ENCODE measurements around the gene EHD1. TPM values are rescaled to one million over a fixed set of nuclear protein-coding genes. Genes with fewer than 3 reads are reported as not detected.
"Not testable (repeated sequence)": the region's sequence is repeated elsewhere in the genome, so short reads cannot be mapped to it uniquely, and the experiment has no call there.

Gene EHD1
- total RNA-seq, 4 donors from 2014 or later, result 67.9 to 202 (median 116) TPM

- peak overlapping the region; percentile 7 to 95 (median 80) for H3K27ac ChIP-seq
- TF ChIP-seq POLR2A (IDR thresholded peaks at IDR 0.05), result no peak
- TF ChIP-seq EP300 (IDR thresholded peaks at IDR 0.05; ENCODE audit: low read depth), result no peak
- TF ChIP-seq POLR2AphosphoS5 (IDR thresholded peaks at IDR 0.05), result peak in 1 of 3 donors; percentile 48
- TF ChIP-seq, protein P1, sequence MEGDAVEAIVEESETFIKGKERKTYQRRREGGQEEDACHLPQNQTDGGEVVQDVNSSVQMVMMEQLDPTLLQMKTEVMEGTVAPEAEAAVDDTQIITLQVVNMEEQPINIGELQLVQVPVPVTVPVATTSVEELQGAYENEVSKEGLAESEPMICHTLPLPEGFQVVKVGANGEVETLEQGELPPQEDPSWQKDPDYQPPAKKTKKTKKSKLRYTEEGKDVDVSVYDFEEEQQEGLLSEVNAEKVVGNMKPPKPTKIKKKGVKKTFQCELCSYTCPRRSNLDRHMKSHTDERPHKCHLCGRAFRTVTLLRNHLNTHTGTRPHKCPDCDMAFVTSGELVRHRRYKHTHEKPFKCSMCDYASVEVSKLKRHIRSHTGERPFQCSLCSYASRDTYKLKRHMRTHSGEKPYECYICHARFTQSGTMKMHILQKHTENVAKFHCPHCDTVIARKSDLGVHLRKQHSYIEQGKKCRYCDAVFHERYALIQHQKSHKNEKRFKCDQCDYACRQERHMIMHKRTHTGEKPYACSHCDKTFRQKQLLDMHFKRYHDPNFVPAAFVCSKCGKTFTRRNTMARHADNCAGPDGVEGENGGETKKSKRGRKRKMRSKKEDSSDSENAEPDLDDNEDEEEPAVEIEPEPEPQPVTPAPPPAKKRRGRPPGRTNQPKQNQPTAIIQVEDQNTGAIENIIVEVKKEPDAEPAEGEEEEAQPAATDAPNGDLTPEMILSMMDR (IDR thresholded peaks at IDR 0.05), result peak; percentile 96 to 99 (median 98)
- in situ Hi-C loops (cut with MboI; ENCODE audit: low pct_ligation_motif_present in 1 of 4, low pct_unique_long_range_greater_than_20kb in 1 of 4, low sequenced_read_pairs in 3 of 4) (loop anchor here (5.0 to 10.0 kb wide), 3 partner anchors 35 to 48 kb away; no protein-coding TSS in a partner anchor), intact Hi-C loops (cut with DNase I; ENCODE audit: low total_unique reads) (loop anchor here (5.0 kb wide), 1 partner anchor 50 kb away; no protein-coding TSS in a partner anchor)
- H3K4me3 ChIP-seq, result no peak overlapping the region
- no peaks in the 10 kb centered on the region for H3K36me3 ChIP-seq
- H3K27me3 ChIP-seq, result no peaks in the 10 kb centered on the region
- peaks cover 29 to 64% (median 41%) of the 10 kb centered on the region in 4 donors for H3K4me1 ChIP-seq
- no peaks in the 10 kb centered on the region for H3K9me3 ChIP-seq
- WGBS, 2 donors (ENCODE audit: low coverage in 1 of 2), result 18 to 90% methylated on average over 2 to 13 of the region's 13 CpGs
- peak; percentile 96 for DNase-seq
Observed at GRCh38 chr11:64846998-64847666, 31.3 kb downstream of the EHD1 start.

- 81% methylated on average over 8 of the region's 8 CpGs; no CpG with 5 or more reads in 1 of the 2 donors for WGBS, 2 donors (ENCODE audit: low coverage in 1 of 2)
- in situ Hi-C loops (cut with MboI; ENCODE audit: low pct_ligation_motif_present in 1 of 4, low pct_unique_long_range_greater_than_20kb in 1 of 4, low sequenced_read_pairs in 3 of 4) (loop anchor here (5.0 to 10.0 kb wide), 3 partner anchors 37 to 49 kb away; no protein-coding TSS in a partner anchor), intact Hi-C loops (cut with DNase I; ENCODE audit: low total_unique reads) (loop anchor here (5.0 kb wide), 1 partner anchor 52 kb away; no protein-coding TSS in a partner anchor)
- not testable (repeated sequence) for H3K4me3 ChIP-seq, DNase-seq, H3K36me3 ChIP-seq, H3K27me3 ChIP-seq, H3K9me3 ChIP-seq
- Histone ChIP-seq H3K4me1 (peaks cover 29 to 55% (median 38%) of the 10 kb centered on the region in 4 donors), H3K27ac (peak overlapping the region in 3 of 4 donors; percentile 1 to 90 (median 89))
Observed at GRCh38 chr11:64845776-64846129, 32.7 kb downstream of the EHD1 start.

DNA sequence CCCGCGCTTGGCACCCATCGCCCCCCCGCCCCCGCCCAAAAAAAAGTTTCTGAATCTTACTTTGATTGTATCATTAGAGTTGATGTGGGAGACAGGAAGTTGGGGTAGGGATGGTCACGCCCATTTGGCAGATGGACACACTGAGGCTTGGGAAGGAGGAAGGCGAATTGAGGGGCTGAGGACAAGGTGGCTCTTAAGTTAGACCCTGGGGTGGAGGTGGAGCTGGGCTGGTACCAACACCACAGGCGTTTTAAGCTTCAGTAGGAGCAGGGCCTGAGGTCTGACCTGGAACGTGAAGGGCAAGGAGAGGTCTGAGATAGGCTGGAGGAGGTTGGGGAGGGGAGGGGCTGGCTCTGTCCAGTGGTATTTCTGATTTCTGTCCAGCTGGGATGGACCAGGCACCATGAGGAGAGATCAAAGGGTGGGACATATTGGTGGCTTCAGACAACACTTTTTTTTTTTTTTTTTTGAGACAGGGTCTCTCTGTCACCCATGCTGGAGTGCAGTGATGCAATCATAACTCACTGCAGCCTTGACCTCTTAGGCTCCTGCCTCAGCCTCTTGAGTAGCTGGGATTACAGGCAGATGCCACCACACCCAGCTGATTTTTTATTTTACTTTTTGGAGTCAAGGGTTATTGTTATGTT lies 33.2 kb downstream of the EHD1 start:
- WGBS, 2 donors (ENCODE audit: low coverage in 1 of 2), result 25 to 30% methylated on average over 2 to 9 of the region's 9 CpGs
- TF ChIP-seq, protein P1 (IDR thresholded peaks at IDR 0.05), result no peak
- TF ChIP-seq POLR2AphosphoS5 (IDR thresholded peaks at IDR 0.05) (no peak), EP300 (IDR thresholded peaks at IDR 0.05; ENCODE audit: low read depth) (no peak), POLR2A (IDR thresholded peaks at IDR 0.05) (no peak)
- peaks cover 27 to 50% (median 37%) of the 10 kb centered on the region in 4 donors for H3K4me1 ChIP-seq
- in situ Hi-C loops (cut with MboI; ENCODE audit: low pct_ligation_motif_present in 1 of 4, low pct_unique_long_range_greater_than_20kb in 1 of 4, low sequenced_read_pairs in 3 of 4) (loop anchor here (5.0 to 10.0 kb wide), 3 partner anchors 37 to 50 kb away; no protein-coding TSS in a partner anchor), intact Hi-C loops (cut with DNase I; ENCODE audit: low total_unique reads) (loop anchor here (5.0 kb wide), 1 partner anchor 52 kb away; no protein-coding TSS in a partner anchor)
- peak overlapping the region in 3 of 4 donors; percentile 44 to 66 (median 64) for H3K4me3 ChIP-seq
- H3K27me3 ChIP-seq, result no peaks in the 10 kb centered on the region
- no peaks in the 10 kb centered on the region for H3K9me3 ChIP-seq
- H3K27ac ChIP-seq, result peak overlapping the region; percentile 75 to 90 (median 88)
- peak; percentile 39 for DNase-seq
- no peaks in the 10 kb centered on the region for H3K36me3 ChIP-seq

DNA sequence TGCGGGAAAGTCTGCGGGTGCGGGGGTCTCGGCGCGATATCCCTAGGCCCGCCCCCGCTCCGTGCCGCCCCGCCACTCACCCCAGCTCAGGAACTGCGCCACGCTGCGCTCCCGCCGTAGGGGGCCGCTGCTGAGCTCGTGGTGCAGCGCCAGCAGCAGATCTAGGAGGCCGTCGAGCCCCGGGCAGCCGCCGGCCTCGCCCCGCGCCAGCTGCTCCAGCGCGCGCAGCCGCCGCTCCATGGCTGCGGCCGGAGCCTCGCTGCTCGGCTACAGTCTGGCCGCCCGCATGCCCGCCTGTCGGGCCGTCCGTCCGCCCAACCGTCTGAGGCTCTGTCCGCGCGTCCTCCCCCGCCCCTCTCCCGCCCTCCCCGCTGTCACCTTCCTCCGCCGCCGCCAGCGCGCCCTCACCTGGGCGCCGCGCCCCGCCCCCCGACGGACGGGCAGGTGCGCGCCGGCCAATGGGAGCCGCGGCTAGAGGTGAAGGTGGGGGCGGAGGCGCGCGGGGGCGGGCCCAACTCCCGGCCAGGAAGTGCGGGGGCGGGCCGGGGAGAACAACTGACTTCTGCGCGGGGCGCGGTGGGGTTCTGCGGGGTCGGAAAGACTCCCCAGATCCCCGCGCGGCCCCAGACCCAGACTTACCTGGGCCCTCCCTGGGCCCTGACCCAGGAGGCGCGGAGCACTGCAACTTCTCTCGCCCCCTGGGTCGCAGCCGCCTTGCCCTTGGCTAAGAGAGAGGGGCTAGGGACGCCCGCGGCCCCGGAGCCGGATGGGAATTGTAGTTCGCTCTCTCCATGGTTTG lies 33.9 kb downstream of the EHD1 start, which contains the start of gene CDC42BPG:
Gene CDC42BPG (minus strand): TSS at position 324 of the 799 bp plus-strand sequence. CDS start 84 bp downstream, at position 240.
- H3K36me3 ChIP-seq, result no peaks in the 10 kb centered on the region
- H3K27me3 ChIP-seq, result no peaks in the 10 kb centered on the region
- peaks cover 21 to 43% (median 31%) of the 10 kb centered on the region in 4 donors for H3K4me1 ChIP-seq
- intact Hi-C loops (cut with DNase I; ENCODE audit: low total_unique reads), result loop anchor here (5.0 kb wide), 1 partner anchor 53 kb away; no protein-coding TSS in a partner anchor
- TF ChIP-seq, protein P1 (IDR thresholded peaks at IDR 0.05), result peak; percentile 46 to 77 (median 61)
- TF ChIP-seq EP300 (IDR thresholded peaks at IDR 0.05; ENCODE audit: low read depth) (no peak), POLR2A (IDR thresholded peaks at IDR 0.05) (peak; percentile 52), POLR2AphosphoS5 (IDR thresholded peaks at IDR 0.05) (peak; percentile 12 to 64 (median 58))
- in situ Hi-C loops (cut with MboI; ENCODE audit: low pct_ligation_motif_present in 1 of 4, low pct_unique_long_range_greater_than_20kb in 1 of 4, low sequenced_read_pairs in 3 of 4), result loop anchor here (5.0 to 10.0 kb wide), 3 partner anchors 38 to 50 kb away; no protein-coding TSS in a partner anchor
- peak; percentile 91 for DNase-seq
- peak within 1 kb of the TSS; percentile 75 to 90 (median 88) for H3K27ac ChIP-seq
- H3K4me3 ChIP-seq, result peak within 1 kb of the TSS; percentile 16 to 66 (median 54)
- no peaks in the 10 kb centered on the region for H3K9me3 ChIP-seq
- WGBS, 2 donors (ENCODE audit: low coverage in 1 of 2), result 0 to 3% methylated on average over 4 to 14 of the region's 96 CpGs
